HG03354 (cell line): ENCODE measurements around the gene ZMIZ1.

Experiments used
- ATAC-seq: cut with Tn5 transposase; IDR thresholded peaks from one replicate; pipeline ENCODE4 v1.9.1; 2021; ENCODE audit warnings: mild to moderate bottlenecking; ENCODE audit not compliant: unreplicated experiment, poor library complexity, severe bottlenecking

ZMIZ1 gene

GRCh38 chr10:79144351-79145173 is 75.8 kb downstream of the ZMIZ1 start:
- ATAC-seq = no peak

- ATAC-seq = no peak
These were observed 76.4 kb downstream of the ZMIZ1 start for GRCh38 chr10:79145174-79145483.

- no peak for ATAC-seq
These were observed 77.0 kb downstream of the ZMIZ1 start for GRCh38 chr10:79145517-79146470.

- ATAC-seq = no peak
These were observed 77.9 kb downstream of the ZMIZ1 start for GRCh38 chr10:79146611-79147130.

- ATAC-seq = no peak
These were observed 78.5 kb downstream of the ZMIZ1 start for GRCh38 chr10:79147306-79147705.

- no peak for ATAC-seq
These were observed 79.2 kb downstream of the ZMIZ1 start for GRCh38 chr10:79147796-79148451.

GRCh38 chr10:79148452-79149344 is 79.9 kb downstream of the ZMIZ1 start:
- no peak for ATAC-seq

GRCh38 chr10:79149345-79149661 is 80.5 kb downstream of the ZMIZ1 start:
- ATAC-seq = no peak

- peak; percentile 80 for ATAC-seq
These were observed 81.1 kb downstream of the ZMIZ1 start for GRCh38 chr10:79149662-79150443.

- no peak for ATAC-seq
These were observed 81.6 kb downstream of the ZMIZ1 start for GRCh38 chr10:79150444-79150754.

- no peak for ATAC-seq
These were observed 83.7 kb downstream of the ZMIZ1 start for GRCh38 chr10:79152423-79152817.

GRCh38 chr10:79153745-79154144 is 85.0 kb downstream of the ZMIZ1 start:
- ATAC-seq = no peak

GRCh38 chr10:79155301-79156081 is 86.7 kb downstream of the ZMIZ1 start:
- no peak for ATAC-seq

GRCh38 chr10:79156334-79157274 is 87.8 kb downstream of the ZMIZ1 start:
- no peak for ATAC-seq

- ATAC-seq = no peak
These were observed 89.2 kb downstream of the ZMIZ1 start for GRCh38 chr10:79158004-79158340.

GRCh38 chr10:79158402-79159097 is 89.8 kb downstream of the ZMIZ1 start:
- ATAC-seq = no peak
